A172 (cell line): Measurements from ENCODE around the gene ERP29. TPM values are rescaled to one million over a fixed set of nuclear protein-coding genes. Genes with fewer than 3 reads are reported as not detected.
A peak's percentile ranks its signal among the peaks of the same experiment; 100 is the strongest.
"Not testable (repeated sequence)": the region's sequence is repeated elsewhere in the genome, so short reads cannot be mapped to it uniquely, and the experiment has no call there.

Experiments
- DNase-seq: peaks from one replicate; pipeline ENCODE4 v3.0.0-alpha.2; 2015; ENCODE audit warnings: low spot score
- total RNA-seq: library from RNA; depleted of rRNA; stranded (reverse); fragments of >200 nt; shearing (Covaris generic); gene quantifications from 2 replicates; pipeline ENCODE4 v1.2.3, GENCODE V29; 2014; rRNA removed

The ERP29 gene
- total RNA-seq, result 80.8 and 82.6 TPM in 2 replicates

DNA sequence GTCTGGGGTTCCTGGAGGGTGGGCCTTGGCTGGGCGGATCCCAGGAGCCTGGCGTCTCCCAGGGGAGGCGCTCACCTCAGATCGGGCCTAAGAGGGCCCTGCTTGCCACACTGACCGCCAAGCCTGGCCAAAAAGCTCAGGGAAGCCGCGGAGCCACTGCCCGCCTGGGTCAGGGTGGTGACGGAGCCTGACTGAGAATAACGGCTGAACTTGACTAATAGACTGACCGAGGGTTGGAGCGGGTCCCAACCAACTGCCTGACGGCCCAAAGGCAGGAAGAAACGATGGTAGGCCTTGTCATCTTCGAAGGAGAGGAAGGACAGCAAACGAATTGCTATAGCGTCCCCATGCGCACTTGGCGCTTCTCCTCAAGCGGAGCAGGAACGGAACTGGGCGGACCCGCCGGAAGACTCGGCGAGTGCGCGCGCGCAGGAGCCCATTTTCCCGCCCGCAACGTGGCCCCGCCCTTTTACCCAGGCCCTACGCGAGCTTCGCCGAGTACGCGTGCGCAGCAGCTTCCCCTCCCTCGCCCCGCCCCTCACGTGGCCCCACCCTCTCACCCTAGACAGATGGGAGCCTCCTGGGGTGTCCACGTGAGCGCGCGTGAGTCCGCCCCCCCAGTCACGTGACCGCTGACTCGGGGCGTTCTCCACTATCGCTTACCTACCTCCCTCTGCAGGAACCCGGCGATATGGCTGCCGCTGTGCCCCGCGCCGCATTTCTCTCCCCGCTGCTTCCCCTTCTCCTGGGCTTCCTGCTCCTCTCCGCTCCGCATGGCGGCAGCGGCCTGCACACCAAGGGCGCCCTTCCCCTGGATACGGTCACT lies at the start of gene ERP29, which contains the start of gene TMEM116:
TSS of gene ERP29 (plus strand) at position 652 of the 826 bp plus-strand sequence. CDS start at position 692, 40 bp downstream.
TSS of gene TMEM116 (minus strand) at position 391 of the 826 bp plus-strand sequence. CDS start 7,895 bp downstream, outside the sequence.
- peak; percentile 92 for DNase-seq

- DNase-seq, result no peak
These were observed 48.3 kb upstream of the ERP29 start for GRCh38 chr12:111964935-111965334.

DNA sequence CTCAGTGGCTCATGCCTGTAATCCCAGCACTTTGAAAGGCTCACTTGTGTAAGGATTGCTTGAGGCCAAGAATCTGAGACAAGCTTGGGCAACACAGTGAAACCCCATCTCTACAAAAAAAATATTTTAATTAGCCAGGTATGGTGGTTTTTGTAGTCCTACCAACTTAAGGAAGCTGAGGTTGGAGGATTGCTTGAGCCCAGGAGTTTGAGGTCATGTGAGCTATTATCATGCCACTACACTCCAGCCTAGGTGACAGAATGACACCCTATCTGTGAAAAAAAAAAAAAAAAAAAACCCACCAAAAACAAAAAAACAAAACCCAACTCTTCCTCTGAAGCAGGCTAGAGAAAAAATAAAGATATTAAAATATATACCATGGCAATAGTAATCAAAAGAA lies 41.4 kb upstream of the ERP29 start:
- no peak for DNase-seq

DNA sequence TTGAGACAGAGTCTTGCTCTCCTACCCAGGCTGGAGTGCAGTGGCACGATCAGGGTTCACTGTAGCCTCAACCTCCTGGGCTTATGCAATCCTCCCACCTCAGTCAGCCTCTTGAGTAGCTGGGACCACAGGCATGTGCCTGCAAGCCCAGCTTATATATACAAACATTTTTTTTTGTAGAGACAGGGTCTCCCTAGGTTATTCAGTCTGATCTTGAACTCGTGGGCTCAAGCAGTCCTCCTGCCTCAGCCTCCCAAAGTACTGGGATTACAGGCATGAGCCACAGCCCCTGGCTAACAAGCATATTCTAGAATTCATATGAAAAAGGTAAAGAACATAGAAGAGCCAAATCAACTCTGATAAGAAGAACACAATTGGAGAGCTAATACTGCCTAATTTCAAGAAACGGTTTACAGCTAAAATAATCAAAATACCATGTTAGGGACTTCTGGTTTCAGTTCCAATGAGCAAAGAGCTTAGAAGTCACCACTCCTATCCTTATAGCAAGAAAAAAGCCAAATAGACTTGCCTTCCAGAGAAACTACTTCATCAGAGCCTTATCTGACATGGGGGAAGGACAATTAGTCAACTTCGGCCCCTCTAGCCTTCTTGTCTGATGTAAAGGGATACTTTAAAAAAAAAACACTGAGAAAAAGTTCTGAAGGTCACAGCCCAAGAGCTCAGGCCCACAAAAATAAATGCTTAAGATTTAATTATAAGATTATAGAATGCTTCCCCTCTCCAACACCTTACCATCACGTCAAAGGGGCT lies 37.9 kb upstream of the ERP29 start:
- DNase-seq, result no peak

GRCh38 chr12:111976291-111976690 lies 36.9 kb upstream of the ERP29 start:
- no peak for DNase-seq

- DNase-seq, result no peak
These were observed 36.4 kb upstream of the ERP29 start for GRCh38 chr12:111976860-111977259.

DNA sequence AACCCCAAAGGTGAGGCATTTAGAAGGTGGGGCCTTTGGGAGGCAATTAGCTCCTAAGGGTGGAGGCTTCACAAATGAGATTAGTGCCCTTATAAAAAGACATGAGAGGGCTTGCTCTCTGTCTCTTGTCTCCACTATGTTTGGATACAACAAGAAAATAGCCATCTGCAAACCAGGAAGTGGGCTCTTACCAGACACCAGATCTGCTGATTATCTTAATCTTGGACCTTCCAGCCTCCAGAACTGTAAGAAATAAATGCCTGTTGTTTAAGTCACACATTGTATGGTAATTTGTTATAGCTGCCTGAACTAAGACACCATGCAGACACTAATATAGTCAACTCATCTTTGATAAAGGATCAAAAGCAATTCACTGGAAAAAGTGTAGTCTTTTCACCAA lies 34.7 kb upstream of the ERP29 start:
- DNase-seq, result no peak

GRCh38 chr12:111980598-111980997 lies 32.6 kb upstream of the ERP29 start:
- DNase-seq, result no peak

GRCh38 chr12:111981987-111982386 lies 31.2 kb upstream of the ERP29 start:
- DNase-seq, result peak; percentile 14

GRCh38 chr12:111984820-111985219 lies 28.4 kb upstream of the ERP29 start:
- no peak for DNase-seq

GRCh38 chr12:111991535-111991934 lies 21.7 kb upstream of the ERP29 start:
- DNase-seq, result no peak

DNA sequence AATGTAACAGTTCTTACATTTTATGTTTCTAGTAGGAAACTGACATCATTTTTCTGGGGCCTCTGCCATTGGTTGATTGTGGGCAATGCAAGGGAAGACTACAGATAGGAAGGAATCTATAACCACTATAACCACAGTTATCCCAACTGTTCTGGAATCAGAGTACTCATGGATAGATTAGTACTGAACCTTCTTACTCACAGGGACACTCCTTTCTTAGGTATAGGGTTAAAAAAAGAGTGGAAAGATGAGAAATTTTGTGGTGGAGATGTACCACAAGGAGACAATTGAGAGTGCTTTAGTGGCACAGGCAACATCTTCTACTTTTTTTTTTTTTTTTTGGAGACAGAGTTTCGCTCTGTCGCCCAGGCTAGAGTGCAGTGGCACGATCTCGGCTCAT lies 21.3 kb upstream of the ERP29 start:
- DNase-seq, result no peak

DNA sequence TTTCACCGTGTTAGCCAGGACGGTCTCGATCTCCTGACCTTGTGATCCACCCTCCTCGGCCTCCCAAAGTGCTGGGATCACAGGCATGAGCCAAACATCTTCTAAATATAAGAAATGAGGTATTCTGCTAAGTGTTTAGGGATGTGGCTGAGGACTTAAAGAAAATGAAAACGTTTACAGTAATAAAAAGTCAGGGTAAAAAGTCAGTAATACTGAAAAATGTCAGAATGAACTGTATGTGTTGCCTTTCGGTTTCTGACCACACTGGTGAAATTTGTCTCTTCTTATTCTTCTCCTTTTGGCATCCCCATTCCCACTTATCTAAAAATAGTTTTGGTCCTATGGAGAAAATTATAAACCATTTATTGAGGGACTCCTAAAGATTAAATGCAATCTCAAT lies 20.8 kb upstream of the ERP29 start:
- no peak for DNase-seq

DNA sequence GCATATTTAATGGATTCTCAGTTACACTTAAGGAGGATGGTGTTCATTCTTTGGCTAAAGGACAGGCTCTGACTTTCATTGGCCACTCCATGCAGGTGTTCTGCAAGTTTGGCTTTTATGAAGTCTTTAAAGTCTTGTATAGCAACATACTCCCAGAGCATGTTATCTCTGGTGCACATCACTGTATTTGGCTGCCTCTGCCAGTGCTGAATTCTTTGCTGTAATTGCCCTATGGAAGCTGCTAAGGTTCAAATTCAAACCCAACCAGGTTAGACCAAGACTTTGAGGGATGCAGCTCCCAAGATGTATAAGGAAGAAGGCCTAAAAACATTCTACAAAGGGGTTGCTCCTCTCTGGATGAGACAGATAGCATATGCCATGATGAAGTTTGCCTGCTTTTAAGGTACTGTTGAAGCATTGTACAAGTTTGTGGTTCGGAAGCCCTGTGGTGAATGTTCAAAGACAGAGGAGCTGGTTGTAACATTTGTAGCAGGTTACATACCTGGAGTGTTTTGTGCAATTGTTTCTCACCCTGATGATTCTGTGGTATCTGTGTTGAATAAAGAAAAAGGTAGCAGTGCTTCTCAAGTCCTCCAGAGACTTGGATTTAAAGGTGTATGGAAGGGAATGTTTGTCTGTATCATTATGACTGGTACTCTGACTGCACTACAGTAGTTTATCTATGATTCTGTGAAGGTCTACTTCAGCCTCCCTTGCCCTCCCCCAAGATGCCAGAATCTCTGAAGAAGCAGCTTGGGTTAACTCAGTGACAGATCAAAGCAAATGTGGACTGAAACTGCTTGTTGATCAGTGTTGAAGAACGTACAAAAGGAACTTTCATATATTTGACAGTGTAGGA lies 19.7 kb upstream of the ERP29 start:
- no peak for DNase-seq

DNA sequence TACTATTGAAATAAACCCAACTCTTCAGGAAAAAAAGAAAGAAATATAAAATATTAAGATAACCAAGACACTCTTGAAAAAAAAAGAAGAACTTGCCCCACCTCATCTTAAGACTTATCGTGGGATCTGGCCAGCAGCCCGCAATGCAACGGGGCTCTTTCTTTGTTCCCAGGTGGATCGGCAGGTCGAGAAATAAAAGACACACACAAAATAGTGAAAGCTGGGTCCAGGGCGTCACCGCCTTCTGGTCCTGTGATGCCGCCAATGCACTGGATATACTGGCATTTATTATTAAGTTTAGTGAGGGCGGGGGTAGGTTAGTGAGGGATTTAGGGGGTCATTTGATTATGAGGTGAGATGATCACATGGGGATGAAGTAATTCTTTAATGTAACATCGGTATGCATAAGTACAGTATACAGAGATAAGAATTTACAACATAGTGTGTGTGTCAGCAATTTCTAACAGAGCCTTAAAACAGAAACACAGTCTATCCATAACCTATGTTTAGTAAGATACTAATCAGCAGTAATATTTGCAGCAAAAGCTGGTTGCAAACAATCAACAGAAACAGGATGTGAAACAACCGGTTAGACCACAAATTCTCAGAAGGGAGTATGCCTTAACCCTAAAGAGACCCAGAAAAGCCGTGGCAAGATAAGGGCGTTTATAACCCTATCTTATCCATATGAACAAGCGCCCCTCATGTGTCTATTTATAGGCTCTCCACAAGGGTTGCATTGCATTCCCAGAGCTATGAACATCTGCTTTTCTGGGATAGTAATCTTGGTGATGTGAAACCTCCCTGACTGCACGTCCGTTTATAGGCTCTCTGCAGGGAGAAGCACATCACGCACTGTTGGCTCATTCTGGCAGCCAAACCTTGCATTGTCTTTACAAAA lies 18.8 kb upstream of the ERP29 start:
- DNase-seq, result not testable (repeated sequence)

- no peak for DNase-seq
These were observed 17.3 kb upstream of the ERP29 start for GRCh38 chr12:111995782-111996480.

GRCh38 chr12:111997300-111997699 lies 15.9 kb upstream of the ERP29 start:
- no peak for DNase-seq

- DNase-seq, result no peak
These were observed 15.2 kb upstream of the ERP29 start for GRCh38 chr12:111998015-111998414.

GRCh38 chr12:111999129-111999528 lies 14.1 kb upstream of the ERP29 start:
- not testable (repeated sequence) for DNase-seq

GRCh38 chr12:112000820-112001219 lies 12.4 kb upstream of the ERP29 start:
- DNase-seq, result no peak
